Suppressor macrophage treated with lipopolysaccharide for 4 hours (primary cell): ENCODE results near the gene GTF3C1.

ENCODE experiments used
- DNase-seq: peaks from one replicate; pipeline ENCODE4 v3.0.0-alpha.2; 2020

The GTF3C1 gene

GRCh38 chr16:27558932-27559331 is 9.2 kb upstream of the GTF3C1 start:
- no peak for DNase-seq

- no peak for DNase-seq
Observed at GRCh38 chr16:27558434-27558833, 8.7 kb upstream of the GTF3C1 start.

DNA sequence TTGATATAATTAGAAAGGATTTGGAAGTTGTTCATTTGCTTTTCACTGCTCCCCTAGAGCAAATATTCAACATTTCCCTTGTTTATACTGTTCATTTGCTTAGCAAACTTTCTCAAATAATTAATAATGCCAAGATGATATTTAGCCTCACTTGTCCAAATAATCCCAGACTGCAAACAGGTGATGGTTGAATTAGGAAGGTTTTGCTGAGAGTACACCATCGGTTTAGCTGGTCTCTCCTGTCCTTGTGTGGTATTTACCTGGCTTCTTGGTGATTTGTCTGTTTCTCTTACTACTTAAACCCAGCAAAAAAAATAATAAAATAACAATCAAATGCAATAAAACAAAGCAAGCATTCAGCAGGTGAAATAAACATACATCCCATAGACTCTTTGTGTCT is 6.8 kb upstream of the GTF3C1 start:
- DNase-seq, result no peak

GRCh38 chr16:27551036-27551435 is 1.3 kb upstream of the GTF3C1 start:
- DNase-seq, result no peak

DNA sequence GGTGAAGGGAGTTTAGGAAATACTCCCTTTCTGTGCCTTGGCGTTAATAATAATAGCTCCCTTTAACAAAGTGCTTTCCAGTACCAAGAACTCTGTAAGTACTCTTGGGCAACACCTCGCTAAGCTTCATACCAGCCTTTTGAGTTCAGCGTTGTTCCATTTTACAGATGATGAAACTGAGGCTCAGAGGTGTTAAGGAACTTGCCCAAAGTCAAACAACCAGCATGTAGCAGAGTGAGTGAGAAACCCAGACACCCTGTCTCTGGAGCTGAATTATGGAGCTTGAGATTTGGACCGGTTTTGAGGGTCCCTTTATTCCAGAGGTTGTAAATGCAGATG is 838 bp upstream of the GTF3C1 start:
- DNase-seq, result no peak

GRCh38 chr16:27549464-27549745 is 308 bp downstream of the GTF3C1 start:
- DNase-seq, result no peak

- DNase-seq, result no peak
Observed at GRCh38 chr16:27547851-27548250, 1.9 kb downstream of the GTF3C1 start.

GRCh38 chr16:27547134-27547533 is 2.6 kb downstream of the GTF3C1 start:
- DNase-seq, result peak; percentile 5

GRCh38 chr16:27544671-27545070 is 5.0 kb downstream of the GTF3C1 start:
- no peak for DNase-seq

DNA sequence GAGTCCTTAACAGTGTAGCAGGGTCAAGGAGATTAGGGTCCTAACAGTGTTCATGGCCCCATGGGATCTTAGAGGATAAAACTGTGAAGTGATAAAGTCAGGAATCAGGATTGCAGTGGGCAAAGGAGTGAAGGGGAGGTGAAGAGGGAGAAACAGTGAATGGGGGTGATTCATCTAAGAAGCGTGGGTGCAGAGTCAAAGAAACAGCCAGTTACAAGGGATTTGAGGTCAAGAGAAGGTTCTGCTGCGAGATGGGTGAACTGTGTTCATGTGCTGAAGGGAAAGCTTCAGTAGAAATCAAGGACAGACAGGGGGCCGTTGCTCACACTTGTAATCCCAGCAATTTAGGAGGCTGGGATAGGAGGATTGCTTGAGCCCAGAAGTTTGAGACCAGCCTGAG is 5.9 kb downstream of the GTF3C1 start:
- DNase-seq, result no peak

DNA sequence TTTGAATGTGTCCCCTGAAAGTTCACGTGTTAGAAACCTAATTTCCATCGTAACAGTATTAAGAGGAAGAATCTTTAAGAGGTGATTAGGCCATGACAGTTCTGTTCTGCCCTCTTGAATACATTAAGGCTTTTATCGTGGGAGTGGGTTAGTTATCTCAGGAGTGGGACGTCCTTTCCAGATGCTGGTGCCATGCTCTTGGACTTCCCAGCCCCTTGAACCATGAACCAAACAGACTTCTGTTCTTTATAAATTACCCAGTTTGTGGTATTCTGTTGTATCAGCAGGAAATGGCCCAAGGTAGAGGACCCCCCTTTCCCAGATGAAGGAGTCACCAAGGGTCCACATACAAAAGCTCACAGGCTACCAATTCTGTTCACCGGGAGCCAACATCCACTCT is 10.1 kb downstream of the GTF3C1 start:
- no peak for DNase-seq

DNA sequence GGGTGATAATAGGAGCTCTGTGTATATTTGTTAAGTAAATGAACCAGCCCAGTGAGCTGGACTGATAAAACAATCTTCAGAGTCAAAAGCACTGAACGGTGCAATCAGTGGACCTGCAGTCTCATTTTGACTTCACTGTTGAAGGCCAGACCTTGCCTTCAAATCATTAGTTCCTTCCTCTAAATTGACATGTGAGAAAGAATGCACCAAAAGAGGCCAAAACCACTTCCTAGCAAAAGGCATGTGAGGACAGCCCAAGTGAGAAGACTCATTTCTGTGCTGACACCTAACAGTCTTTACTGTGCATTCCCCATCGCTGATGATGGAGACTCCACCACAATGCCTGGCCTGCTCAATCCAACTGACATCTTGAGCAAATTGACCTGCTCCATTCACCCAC is 10.6 kb downstream of the GTF3C1 start:
- DNase-seq, result no peak

DNA sequence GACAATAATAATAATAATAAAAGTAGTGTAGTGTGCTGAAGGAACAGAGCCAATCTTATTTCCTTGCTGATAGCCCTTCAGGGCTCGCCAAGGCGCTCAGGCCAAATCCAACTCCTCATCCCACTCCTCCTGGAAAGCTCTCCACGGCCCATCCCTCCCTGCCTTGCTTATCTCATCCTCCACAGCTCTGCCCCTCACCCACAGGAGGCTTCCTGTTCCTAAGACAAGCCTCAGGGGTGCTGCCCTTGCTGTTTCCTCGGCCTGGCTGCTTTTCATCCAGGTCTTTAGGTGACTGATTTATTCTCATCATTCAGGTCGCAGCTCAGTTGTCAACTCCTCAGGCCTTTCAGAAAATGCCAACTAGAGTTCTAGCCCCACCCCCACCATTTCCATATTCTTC is 11.2 kb downstream of the GTF3C1 start:
- no peak for DNase-seq

GRCh38 chr16:27534256-27534655 is 15.5 kb downstream of the GTF3C1 start:
- DNase-seq, result no peak

DNA sequence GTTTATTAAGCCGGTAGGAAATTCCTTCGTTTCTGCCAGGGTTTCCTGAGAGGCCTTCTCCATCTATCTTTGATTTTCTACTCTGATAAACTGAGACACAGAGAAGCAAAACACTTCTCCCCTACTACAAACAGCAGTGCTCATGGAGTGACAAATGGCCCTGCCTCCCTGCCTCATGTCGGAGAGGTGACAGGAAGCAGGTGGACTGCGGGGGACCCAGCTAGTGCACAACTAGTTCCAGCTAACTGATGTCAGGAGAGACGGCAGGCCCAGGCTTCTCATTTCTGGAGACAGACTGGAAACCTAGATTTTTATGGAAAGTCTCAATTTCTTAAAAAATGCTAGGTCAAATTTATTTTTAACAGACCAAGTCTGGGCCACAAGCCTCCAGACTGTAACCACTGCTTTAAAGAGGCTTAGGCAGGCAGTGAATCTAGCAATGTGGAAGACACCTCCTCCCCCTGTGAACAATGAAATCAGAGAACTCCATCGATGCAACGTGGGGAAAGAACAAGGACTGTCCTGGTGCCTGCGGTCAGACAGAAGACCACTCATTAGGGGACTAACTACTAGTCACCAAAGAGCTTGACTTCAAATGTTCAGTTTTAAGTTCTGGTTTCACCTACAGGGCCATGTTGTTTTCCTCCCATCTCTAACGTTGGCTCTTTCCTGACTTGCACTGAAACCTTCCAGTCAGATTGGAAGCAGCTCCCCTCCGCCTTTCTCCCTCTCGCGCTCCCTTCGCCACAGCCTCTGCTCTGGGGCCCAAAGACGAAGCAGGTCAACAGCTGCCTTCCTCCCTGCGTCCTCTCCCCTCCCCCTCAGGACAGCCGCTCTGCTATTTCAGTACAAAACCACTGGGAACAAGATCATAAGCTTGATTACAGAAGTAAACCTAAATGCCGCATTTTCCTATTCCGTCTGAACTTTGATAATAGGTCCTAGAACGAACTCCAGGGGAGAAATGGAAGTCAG is 17.6 kb downstream of the GTF3C1 start:
- no peak for DNase-seq

DNA sequence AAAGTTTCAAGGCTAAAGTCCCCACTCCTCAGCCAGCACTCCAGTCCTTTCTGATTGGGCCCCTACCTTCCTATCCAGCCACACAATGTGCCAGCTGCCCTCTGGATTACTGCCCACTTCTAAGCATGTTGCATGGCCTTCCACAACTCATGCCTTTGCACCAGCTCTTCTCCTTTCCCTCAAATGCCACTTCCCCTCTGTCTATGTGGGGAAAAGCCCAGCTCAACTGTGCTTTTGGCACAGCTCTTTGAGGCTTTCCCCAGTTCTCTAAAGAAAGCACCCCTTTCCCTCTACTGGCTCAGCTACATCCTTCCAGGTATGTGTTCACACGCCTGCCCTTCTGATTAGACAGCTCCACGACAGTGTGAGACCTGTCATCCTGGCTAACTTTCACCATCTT is 18.5 kb downstream of the GTF3C1 start:
- DNase-seq, result peak; percentile 28

GRCh38 chr16:27529962-27530361 is 19.8 kb downstream of the GTF3C1 start:
- DNase-seq, result no peak

DNA sequence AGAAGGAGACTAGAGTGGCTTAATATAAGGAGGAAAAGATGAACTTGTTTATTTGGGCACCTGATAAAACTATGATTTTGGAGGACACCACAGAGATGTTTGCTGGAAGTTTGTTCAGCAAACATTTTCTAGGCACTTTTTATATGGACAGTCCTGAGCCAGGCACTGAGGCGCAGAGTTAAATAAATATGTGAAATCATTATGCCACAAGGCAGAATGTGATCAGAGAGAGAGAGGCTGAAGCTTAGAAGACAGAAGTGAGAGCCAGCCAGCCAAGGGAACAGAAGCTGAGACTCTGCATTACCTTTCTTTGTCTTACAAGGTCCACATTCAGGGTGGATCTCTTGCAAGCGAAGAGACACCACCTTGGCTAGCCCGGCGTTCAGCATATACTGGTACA is 21.4 kb downstream of the GTF3C1 start:
- no peak for DNase-seq

- DNase-seq, result no peak
Observed at GRCh38 chr16:27526180-27526579, 23.5 kb downstream of the GTF3C1 start.

GRCh38 chr16:27522173-27522707 is 27.5 kb downstream of the GTF3C1 start:
- no peak for DNase-seq

- DNase-seq, result no peak
Observed at GRCh38 chr16:27520982-27521673, 28.6 kb downstream of the GTF3C1 start.

DNA sequence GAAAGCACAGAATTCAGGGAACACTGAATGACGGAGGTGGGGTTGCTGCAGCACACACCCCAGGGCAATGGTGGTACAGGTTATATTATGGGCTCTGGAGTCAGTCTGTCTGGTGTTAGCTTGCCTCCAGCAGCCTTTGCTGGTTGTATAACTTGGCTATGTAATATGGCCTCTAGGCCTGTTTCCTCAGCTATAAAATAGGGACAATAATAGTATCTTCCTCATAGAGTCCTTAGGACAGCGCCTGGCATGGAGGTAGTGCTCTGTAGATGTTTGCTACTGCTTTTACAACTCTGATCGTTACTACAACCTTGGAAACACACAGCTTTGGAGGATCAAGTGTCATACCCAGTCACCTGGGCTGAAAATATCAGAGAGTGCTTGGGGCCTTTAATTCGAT is 31.5 kb downstream of the GTF3C1 start:
- DNase-seq, result no peak

DNA sequence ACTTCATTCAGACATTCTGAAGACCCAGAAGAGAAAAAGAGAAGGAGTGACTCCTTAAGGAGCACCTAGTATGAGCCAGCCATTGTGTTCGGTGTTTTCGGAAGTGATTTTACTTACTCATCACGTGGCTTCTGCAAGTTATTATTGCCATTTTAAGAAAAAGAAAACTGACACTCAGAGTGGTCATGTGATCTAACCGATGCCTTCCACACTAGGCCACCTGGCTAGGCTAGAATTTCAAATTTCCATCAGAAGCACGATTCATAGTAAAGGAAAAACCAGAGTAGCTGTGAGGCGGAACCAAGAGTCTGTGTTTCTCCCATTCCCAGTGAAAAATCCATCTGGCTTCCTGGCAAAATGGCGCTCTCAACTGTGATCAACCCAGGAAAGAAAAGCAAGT is 32.0 kb downstream of the GTF3C1 start:
- DNase-seq, result no peak

DNA sequence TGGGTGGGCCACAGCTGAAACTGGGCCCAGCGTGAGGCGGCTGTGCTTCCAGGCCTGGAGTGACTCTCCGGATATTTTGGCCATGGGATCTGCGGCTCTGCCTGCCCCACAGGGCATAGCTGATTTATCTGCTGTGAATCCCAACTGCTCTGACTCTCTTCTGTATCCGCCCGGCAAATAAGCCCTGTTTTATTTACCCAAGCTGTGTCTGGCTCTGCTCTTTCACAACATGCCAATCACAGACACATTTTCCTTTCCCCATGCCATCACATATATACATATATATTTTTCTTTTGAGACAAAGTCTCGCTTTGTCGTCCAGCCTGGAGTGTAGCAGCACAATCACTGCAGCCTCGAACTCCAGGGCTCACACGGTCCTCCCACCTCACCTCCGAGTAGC is 33.3 kb downstream of the GTF3C1 start:
- no peak for DNase-seq
